Thoracic aorta endothelial cell (primary cell): ENCODE measurements around the gene RPTOR. TPM values are rescaled to one million over a fixed set of nuclear protein-coding genes. Genes with fewer than 3 reads are reported as not detected.

Experiments used
- small RNA-seq: library from RNA; depleted of rRNA; stranded (forward); fragments of <200 nt; gene quantifications from one replicate; pipeline ENCODE3, GENCODE V24; 2012
- total RNA-seq: library from RNA; depleted of rRNA; stranded (reverse); fragments of >200 nt; gene quantifications from 2 replicates; pipeline ENCODE4 v1.2.3, GENCODE V29; 2012

Gene RPTOR
- total RNA-seq = 36.8 and 40.9 TPM in 2 replicates

DNA sequence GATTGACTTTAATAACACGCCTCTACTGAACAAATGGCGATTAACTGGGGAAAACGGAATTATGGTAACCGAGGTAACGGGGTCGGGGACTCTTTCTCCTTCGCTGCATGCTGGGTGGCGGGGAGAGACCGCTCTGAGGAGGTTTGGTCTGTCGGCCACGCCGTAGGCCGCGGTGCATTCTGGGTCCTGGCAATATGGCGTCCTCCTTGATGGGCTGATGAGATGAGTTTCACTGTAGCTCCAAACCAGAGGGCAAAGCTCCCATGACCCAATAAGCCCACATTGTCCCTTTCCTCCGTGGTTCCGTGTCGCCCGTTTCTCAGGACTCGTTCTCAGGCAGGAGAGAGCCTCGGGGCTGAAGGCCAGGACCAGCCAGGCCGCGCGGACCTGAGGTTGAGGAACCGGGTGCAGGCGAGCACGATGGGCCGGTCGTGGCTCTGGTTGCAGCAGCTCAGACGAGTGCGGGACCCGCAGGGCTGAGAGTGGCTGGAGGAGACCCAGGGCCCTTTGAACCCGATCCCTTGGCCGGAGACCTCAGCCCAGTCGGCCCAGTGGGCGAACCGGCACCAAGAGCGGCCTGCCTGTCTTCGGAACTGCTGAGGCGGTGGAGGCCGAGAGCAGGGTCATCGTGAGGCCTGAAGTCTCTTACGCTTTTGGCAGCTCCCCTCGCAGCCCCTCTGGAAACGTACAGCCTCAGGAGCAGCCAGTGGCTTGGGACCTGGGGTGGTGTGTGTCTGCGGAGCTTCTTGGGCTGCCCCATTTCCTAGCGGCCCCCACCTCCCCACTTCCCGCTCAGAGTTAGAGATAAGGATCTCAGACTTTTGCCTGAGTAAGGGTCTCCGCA, at the start of gene RPTOR:
Gene RPTOR (plus strand): TSS at position 184 of the 844 bp plus-strand sequence. CDS start 792 bp downstream, outside the sequence.

DNA sequence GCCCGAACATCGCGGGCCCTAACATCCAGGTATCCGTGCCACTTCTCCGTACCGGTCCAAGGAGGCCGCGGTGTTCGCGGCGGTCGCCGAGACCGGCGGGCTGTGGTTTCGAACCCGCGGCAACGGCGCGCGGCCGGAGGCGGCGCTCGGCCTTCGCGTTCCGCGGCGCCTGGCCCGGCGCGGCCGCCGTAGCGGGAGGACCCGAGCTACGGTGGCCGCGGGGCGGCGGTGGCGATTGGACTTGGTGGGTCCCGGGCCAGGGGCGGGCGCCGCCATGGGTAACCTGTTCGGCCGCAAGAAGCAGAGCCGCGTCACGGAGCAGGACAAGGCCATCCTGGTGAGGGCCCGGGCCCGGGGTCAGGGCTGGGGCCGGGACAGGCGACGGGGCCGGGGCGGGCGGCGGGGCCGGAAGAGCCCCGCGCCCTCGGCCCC, 447.0 kb downstream of the RPTOR start, which contains the start of gene CHMP6:
Gene CHMP6 (plus strand): TSS at position 197 of the 432 bp plus-strand sequence. CDS start 78 bp downstream, at position 275.

Small RNAs within 50 kb of the gene (small RNA-seq; reads per million reads assigned to genes)
- not detected for gene AC120024.2
- gene AC120024.3 = not detected

Other genes starting within 250 kb of the RPTOR start
- 11.5 and 11.7 TPM in 2 replicates for gene ENDOV, start 129.7 kb upstream of the RPTOR start, total RNA-seq
- 0.07 TPM in 1 of 2 replicates, not detected in the other for gene NPTX1, start 68.2 kb upstream of the RPTOR start, total RNA-seq